ENCODE data around the gene RIGI. TPM values are rescaled to one million over a fixed set of nuclear protein-coding genes. Genes with fewer than 3 reads are reported as not detected.
"Not testable (repeated sequence)": the region's sequence is repeated elsewhere in the genome, so short reads cannot be mapped to it uniquely, and the experiment has no call there.

The RIGI gene
- total RNA-seq, 1 donor: 5.6 TPM

GRCh38 chr9:32550562-32551275 lies 24.7 kb upstream of the RIGI start:
- Histone ChIP-seq H3K27me3 (ENCODE audit: insufficient read depth, low read length) (no peaks in the 10 kb centered on the region), H3K9me3 (ENCODE audit: low read depth, low read length) (no peaks in the 10 kb centered on the region), H3K4me3 (ENCODE audit: low read length) (peak overlapping the region; percentile 74), H3K4me1 (ENCODE audit: insufficient read depth, low read length) (peaks cover 27% of the 10 kb centered on the region)

GRCh38 chr9:32550150-32550561 lies 24.2 kb upstream of the RIGI start:
- peaks cover 27% of the 10 kb centered on the region for H3K4me1 ChIP-seq (ENCODE audit: insufficient read depth, low read length)
- H3K9me3 ChIP-seq (ENCODE audit: low read depth, low read length): no peaks in the 10 kb centered on the region
- peak overlapping the region; percentile 74 for H3K4me3 ChIP-seq (ENCODE audit: low read length)
- no peaks in the 10 kb centered on the region for H3K27me3 ChIP-seq (ENCODE audit: insufficient read depth, low read length)

- H3K4me3 ChIP-seq (ENCODE audit: low read length); H3K27me3 ChIP-seq (ENCODE audit: insufficient read depth, low read length): not testable (repeated sequence)
Measured at GRCh38 chr9:32548213-32548612, 22.2 kb upstream of the RIGI start.

DNA sequence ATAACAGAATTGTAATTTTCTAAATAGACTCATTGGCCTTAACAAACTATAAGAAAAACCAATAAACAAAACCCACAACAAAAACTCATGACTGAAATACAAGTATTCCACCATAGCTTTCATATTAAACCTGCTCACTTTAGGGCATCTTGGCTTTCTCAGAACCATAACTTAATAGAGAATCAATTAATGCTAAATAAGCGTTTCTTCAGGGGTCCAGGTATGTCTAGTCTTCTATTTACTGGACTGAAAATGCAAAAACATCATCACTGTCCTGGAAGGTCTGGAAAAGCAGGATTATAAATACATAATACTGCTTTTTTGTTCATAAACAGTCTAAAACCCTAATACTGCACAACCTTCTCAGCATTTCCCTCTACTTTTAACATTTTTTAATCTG lies 19.9 kb upstream of the RIGI start:
- peaks cover 16% of the 10 kb centered on the region for H3K4me1 ChIP-seq (ENCODE audit: insufficient read depth, low read length)
- no peak overlapping the region for H3K4me3 ChIP-seq (ENCODE audit: low read length)
- no peaks in the 10 kb centered on the region for H3K9me3 ChIP-seq (ENCODE audit: low read depth, low read length)
- no peaks in the 10 kb centered on the region for H3K27me3 ChIP-seq (ENCODE audit: insufficient read depth, low read length)

More at GRCh38 chr9:32548213-32548612, 22.2 kb upstream of the RIGI start:
- H3K9me3 ChIP-seq (ENCODE audit: low read depth, low read length): not testable (repeated sequence)
- peaks cover 25% of the 10 kb centered on the region for H3K4me1 ChIP-seq (ENCODE audit: insufficient read depth, low read length)

DNA sequence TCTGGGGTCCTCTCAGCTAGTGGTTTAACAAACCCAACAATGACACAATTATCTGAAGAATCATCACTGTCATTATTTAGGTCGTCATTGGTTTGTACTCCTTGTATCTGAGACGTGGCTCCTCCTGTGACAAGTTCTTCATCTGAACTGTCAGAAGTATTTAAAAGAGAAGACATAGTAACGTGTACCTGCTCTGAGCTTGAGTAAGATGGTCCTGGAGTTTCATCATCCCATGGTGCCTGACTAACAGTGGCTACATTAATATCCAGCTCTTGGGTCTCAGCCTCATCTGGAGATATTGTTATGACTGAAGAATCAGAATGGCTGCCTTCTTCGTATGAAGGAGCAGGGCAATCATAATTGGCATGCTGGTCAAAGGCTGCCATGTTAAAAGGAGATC lies 17.1 kb upstream of the RIGI start:
- Histone ChIP-seq H3K4me1 (ENCODE audit: insufficient read depth, low read length) (no peaks in the 10 kb centered on the region), H3K4me3 (ENCODE audit: low read length) (no peak overlapping the region)

DNA sequence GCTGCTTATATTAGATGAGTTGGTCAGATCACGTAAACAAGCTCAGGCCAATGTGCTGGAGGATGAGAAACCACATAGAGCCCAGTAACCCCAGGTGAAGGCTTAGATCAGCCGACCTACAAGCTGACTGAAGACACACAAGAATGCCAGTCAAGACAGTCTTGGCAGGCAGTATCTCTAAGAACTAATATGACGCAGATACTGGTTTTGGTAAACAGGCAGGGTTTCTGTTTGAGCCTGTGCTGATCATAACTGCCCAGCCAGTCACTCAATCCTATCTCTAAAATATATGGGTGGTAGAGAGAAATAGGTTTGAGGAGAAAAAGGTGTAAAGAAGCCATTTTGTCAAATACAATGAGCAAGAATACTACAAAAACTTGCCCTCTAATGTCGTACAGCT lies 7.8 kb upstream of the RIGI start:
- no peaks in the 10 kb centered on the region for H3K4me1 ChIP-seq (ENCODE audit: insufficient read depth, low read length)

More for the DNA sequence above, 17.1 kb upstream of the RIGI start:
- H3K9me3 ChIP-seq (ENCODE audit: low read depth, low read length): no peaks in the 10 kb centered on the region
- H3K27me3 ChIP-seq (ENCODE audit: insufficient read depth, low read length): no peaks in the 10 kb centered on the region

GRCh38 chr9:32533336-32533735 lies 7.3 kb upstream of the RIGI start:
- H3K4me1 ChIP-seq (ENCODE audit: insufficient read depth, low read length): no peaks in the 10 kb centered on the region
- no peaks in the 10 kb centered on the region for H3K9me3 ChIP-seq (ENCODE audit: low read depth, low read length)
- no peak overlapping the region for H3K4me3 ChIP-seq (ENCODE audit: low read length)
- no peaks in the 10 kb centered on the region for H3K27me3 ChIP-seq (ENCODE audit: insufficient read depth, low read length)

More for the DNA sequence above, 7.8 kb upstream of the RIGI start:
- Histone ChIP-seq H3K9me3 (ENCODE audit: low read depth, low read length) (no peaks in the 10 kb centered on the region), H3K27me3 (ENCODE audit: insufficient read depth, low read length) (no peaks in the 10 kb centered on the region), H3K4me3 (ENCODE audit: low read length) (no peak overlapping the region)

DNA sequence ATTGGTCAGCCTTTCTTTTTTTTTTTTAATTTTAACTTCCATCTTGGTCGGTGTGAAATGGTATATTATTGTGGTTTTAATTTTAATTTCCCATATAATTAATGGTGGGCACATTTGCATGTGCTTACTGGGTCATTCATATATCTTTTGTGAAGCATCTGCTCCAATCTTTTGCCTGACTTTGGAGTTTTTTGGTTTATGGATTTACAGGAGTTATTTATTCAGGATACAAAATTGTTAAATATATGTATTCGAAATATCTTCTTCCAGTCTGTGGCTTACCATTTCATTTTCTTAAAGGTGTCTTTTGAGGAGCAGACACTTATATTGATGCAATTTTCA lies 682 bp upstream of the RIGI start:
- Histone ChIP-seq H3K4me3 (ENCODE audit: low read length) (peak overlapping the region; percentile 91), H3K27me3 (ENCODE audit: insufficient read depth, low read length) (no peaks in the 10 kb centered on the region), H3K9me3 (ENCODE audit: low read depth, low read length) (no peaks in the 10 kb centered on the region), H3K4me1 (ENCODE audit: insufficient read depth, low read length) (peaks cover 32% of the 10 kb centered on the region)

DNA sequence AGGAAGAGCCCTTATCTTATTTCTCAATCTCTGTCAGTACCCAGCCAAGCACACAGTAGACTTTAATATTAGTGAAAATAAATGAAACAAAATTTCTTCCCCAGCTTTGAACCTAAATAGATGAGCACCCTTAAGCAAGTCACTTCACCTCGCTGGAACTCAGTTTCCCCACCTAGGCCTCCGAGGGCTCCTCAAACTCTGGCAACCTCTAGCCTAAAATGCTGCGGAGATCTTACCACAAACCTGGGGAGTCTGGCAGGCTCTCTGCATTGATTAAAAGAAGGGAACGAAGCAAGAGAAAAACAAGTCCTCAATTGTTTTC lies 326 bp downstream of the RIGI start:
- Histone ChIP-seq H3K27me3 (ENCODE audit: insufficient read depth, low read length) (no peaks in the 10 kb centered on the region), H3K4me1 (ENCODE audit: insufficient read depth, low read length) (peaks cover 32% of the 10 kb centered on the region), H3K4me3 (ENCODE audit: low read length) (peak overlapping the region; percentile 91), H3K9me3 (ENCODE audit: low read depth, low read length) (no peaks in the 10 kb centered on the region)

DNA sequence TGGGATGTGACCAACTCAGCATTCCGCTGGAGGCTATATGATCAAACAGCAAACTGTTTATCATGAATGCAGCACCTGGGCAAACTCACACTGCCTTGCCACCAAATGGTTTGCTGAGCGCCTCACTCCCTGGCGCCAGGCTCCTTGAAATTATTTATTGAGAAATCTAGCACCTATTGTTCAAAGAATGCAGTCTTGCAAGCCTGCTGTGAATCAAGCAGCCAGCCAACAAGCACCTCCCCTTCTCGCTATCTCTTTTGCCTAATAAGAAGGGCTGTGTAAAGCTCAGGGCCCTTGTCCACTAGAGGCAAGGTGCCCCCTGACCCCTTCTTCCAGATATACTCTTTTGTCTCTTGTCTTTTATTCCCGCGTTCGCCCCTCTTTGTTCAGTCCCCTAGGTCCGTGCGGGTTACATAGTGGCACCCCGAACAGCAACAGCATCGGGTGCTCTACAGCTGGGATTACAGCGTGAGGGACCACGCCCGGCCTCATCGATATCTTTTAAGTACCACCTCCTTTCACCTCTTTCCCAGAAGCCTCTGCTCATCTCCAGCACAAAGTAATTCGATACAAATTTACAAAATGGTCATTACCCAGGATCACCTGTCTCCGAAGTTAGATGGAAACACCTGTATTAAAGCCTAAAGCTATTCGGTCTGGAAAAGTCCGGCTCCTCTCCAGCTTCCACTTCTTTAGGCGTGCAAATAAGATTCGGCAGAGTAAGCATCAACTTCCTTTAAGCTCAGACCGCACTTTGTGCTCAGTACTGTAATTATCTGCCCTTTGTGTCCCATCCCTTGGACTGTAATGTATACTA lies 896 bp downstream of the RIGI start:
- peak overlapping the region; percentile 91 for H3K4me3 ChIP-seq (ENCODE audit: low read length)
- no peaks in the 10 kb centered on the region for H3K27me3 ChIP-seq (ENCODE audit: insufficient read depth, low read length)
- H3K4me1 ChIP-seq (ENCODE audit: insufficient read depth, low read length): peaks cover 32% of the 10 kb centered on the region
- H3K9me3 ChIP-seq (ENCODE audit: low read depth, low read length): no peaks in the 10 kb centered on the region

- not testable (repeated sequence) for H3K9me3 ChIP-seq (ENCODE audit: low read depth, low read length); H3K27me3 ChIP-seq (ENCODE audit: insufficient read depth, low read length)
- H3K4me3 ChIP-seq (ENCODE audit: low read length): peak overlapping the region; percentile 91
- peaks cover 32% of the 10 kb centered on the region for H3K4me1 ChIP-seq (ENCODE audit: insufficient read depth, low read length)
Measured at GRCh38 chr9:32524558-32524891, 1.5 kb downstream of the RIGI start.

GRCh38 chr9:32523910-32524309 lies 2.1 kb downstream of the RIGI start:
- H3K4me1 ChIP-seq (ENCODE audit: insufficient read depth, low read length): peaks cover 32% of the 10 kb centered on the region
- no peak overlapping the region for H3K4me3 ChIP-seq (ENCODE audit: low read length)
- H3K27me3 ChIP-seq (ENCODE audit: insufficient read depth, low read length): no peaks in the 10 kb centered on the region

DNA sequence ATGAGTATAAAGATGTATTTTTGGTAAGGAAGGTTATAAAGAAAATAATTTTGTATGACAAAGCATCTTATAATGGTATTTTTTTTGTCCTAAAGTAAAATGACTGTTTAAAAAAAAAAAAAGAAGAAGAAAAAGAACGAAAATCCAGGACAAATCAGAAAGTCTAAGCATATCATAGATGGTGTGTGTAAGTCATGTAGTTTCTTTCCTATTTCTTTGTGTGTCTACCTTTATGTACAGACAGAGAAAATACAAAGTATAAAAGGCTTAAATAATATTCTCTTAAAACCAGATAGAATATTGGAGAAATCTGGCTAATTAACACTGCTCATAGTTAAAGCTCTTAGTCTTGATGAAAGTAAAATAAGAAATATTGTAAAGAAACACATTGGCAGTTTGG lies 7.7 kb downstream of the RIGI start:
- Histone ChIP-seq H3K27me3 (ENCODE audit: insufficient read depth, low read length) (no peaks in the 10 kb centered on the region), H3K9me3 (ENCODE audit: low read depth, low read length) (no peaks in the 10 kb centered on the region), H3K4me3 (ENCODE audit: low read length) (no peak overlapping the region), H3K4me1 (ENCODE audit: insufficient read depth, low read length) (peaks cover 5% of the 10 kb centered on the region)

More at GRCh38 chr9:32523910-32524309, 2.1 kb downstream of the RIGI start:
- no peaks in the 10 kb centered on the region for H3K9me3 ChIP-seq (ENCODE audit: low read depth, low read length)

DNA sequence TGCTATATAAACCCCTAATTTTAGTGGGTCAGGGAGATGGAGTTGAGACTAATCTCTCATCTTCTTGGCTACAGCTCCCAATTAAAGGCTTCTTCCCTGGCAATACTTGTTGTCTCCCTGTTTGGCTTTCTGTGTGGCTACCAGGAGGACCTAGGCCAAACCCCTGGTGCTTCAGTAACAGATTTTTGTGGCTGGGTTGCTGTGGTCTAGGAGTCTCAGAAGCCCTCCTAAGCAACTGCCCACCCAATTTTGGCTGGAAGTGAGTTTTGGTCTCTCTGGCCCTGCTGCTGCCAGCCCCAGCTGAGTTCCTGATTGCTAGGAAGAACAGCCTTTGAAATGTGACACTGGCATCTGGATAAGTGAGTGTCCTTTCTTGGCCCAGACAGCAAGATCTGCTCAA lies 9.8 kb downstream of the RIGI start:
- Histone ChIP-seq H3K4me3 (ENCODE audit: low read length) (no peak overlapping the region), H3K4me1 (ENCODE audit: insufficient read depth, low read length) (no peaks in the 10 kb centered on the region), H3K9me3 (ENCODE audit: low read depth, low read length) (no peaks in the 10 kb centered on the region), H3K27me3 (ENCODE audit: insufficient read depth, low read length) (no peaks in the 10 kb centered on the region)

GRCh38 chr9:32508728-32509127 lies 17.3 kb downstream of the RIGI start:
- no peaks in the 10 kb centered on the region for H3K27me3 ChIP-seq (ENCODE audit: insufficient read depth, low read length)
- H3K4me1 ChIP-seq (ENCODE audit: insufficient read depth, low read length): no peaks in the 10 kb centered on the region
- H3K4me3 ChIP-seq (ENCODE audit: low read length): no peak overlapping the region
- H3K9me3 ChIP-seq (ENCODE audit: low read depth, low read length): no peaks in the 10 kb centered on the region

GRCh38 chr9:32503008-32503407 lies 23.0 kb downstream of the RIGI start:
- Histone ChIP-seq H3K27me3 (ENCODE audit: insufficient read depth, low read length) (no peaks in the 10 kb centered on the region), H3K4me1 (ENCODE audit: insufficient read depth, low read length) (no peaks in the 10 kb centered on the region), H3K4me3 (ENCODE audit: low read length) (no peak overlapping the region), H3K9me3 (ENCODE audit: low read depth, low read length) (no peaks in the 10 kb centered on the region)
